Activated CD8-positive, alpha-beta memory T cell treated with anti-CD3 and anti-CD28 coated beads for 4 hours (primary cell): ENCODE data around the gene RFXANK.
"Not testable (repeated sequence)": the region's sequence is repeated elsewhere in the genome, so short reads cannot be mapped to it uniquely, and the experiment has no call there.

Experiments used
- DNase-seq, 2 donors: peaks; one replicate each; pipeline ENCODE4 v3.0.0-alpha.2; 2020; ENCODE audit warnings: low read depth in 2 of 2

RFXANK gene

DNA sequence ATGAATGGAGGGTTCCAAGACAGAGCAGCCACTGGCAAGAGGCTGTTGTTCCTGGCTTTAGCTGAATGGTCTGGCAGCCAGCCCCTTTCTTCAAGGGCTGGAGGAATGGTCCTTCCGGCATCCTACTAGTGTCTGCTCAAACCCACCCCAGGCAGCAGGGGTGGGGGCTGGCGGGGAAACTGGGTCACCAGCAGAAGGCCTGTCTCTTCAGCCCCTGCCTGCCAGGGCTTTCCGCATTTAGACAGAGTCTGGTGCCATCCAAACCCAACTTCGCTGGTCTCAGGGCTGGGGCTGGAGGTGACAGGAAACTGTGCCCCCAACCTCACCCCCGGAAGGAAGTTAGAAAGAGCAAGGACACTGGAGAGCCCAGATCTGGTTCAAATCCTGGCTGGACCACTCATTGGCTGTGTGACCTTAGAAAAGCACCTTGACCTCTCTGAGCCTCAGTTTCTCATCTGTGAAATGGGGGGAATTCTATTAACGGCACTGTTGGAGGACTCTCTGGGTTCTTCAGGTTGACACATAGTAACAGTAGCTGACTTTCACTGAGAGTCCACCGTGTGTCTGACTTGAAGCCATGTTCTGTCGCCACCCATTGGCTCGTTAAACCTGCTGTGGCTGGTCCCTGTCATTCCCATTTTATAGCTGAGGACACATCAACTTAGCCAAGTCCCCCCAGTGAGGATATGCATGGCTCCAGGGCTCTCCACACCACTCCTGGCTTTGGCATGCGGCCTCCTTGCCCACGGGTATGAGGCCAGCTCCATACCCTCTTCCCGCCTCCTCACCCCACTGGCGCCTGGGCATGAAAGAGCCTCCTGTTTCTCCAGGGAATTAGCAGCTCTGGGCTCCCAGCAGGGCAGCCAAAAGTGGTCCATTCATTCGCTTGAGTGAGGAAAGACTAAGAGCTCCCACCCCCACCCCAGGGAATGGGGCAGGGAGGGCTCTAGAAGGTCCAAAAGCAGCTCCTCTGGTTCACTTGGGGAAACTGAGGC, 13.7 kb downstream of the RFXANK start:
- no peak for DNase-seq

DNA sequence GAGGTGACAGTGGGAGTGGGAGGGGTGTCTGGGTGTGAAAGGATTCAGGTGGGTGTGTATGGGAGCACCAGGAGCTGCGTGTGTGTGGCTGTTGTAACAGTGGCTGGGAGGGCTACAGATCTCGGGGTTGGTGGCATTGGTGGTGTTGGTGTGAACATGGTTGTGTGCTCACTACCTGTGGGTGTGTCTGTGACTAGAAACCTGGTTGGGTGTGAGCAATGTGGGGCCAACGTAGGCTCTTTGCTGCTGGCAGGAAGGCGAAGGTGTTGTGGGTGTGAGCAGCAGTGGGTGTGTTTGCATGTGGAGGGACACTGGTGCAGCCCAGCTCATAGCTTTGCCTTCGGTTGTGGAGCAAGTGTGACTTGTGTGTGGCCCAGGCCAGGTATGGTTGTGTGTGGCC, 14.9 kb downstream of the RFXANK start:
- no peak for DNase-seq

DNA sequence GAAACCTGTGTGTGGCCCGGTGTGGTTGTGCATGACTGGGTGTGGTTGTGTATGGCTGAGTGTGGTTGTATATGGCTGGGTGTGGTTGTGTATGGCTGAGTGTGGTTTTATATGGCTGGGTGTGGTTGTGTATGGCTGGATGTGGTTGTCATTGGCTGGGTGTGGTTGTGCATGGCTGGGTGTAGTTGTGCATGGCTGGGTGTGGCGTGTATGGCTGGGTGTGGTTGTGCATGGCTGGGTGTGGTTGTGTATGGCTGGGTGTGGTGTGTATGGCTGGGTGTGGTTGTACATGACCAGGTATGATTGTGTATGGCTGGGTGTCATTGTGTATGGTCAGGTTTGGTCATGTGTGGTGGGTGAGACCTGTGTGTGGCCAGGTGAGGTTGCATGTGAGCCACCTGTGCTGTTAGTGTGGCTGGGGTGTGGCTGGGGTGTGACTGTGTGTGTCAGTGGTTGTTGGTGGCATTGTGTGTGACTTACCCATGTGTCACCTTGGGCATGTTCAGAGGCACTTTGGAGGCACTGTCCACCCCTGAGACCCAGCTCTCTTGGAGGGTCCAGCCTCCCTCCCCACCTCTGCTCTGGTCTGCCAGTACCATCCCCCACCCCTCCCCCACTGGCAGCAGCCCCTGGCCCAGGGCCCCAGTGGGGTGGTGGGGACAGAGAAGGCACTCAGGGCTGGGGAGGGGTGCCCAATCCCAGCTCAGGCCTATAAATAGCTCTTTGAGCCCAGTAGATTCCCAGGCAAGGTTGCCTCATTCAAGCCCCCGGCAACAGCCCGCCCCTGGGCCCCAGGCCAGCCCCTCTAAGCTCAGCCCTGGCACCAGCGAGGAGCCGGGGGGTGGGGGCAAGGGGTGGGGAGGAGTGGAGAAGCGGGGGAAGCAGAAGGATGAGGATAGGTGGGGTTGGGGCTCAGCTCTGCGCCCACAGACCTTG, 15.8 kb downstream of the RFXANK start:
- DNase-seq, result no peak

DNA sequence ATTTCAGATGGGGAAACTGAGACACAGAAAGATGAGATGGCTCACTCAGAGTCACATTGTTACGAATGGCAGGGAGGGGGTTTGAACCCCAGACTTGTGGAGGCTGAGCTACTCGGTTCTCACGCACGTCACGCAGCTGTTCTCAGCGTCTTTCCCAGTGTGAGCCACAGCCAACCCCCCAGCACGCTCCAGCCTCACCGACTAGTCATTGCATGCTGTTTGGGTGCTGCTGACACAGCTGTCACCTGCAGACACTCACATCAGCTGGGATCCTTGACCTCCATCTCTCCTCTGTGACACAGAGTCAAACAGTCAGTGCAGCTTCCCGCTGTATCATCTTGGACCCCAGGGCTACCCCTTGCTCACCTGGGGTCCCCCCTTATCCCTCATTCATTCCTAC, 17.3 kb downstream of the RFXANK start:
- DNase-seq, result no peak

DNA sequence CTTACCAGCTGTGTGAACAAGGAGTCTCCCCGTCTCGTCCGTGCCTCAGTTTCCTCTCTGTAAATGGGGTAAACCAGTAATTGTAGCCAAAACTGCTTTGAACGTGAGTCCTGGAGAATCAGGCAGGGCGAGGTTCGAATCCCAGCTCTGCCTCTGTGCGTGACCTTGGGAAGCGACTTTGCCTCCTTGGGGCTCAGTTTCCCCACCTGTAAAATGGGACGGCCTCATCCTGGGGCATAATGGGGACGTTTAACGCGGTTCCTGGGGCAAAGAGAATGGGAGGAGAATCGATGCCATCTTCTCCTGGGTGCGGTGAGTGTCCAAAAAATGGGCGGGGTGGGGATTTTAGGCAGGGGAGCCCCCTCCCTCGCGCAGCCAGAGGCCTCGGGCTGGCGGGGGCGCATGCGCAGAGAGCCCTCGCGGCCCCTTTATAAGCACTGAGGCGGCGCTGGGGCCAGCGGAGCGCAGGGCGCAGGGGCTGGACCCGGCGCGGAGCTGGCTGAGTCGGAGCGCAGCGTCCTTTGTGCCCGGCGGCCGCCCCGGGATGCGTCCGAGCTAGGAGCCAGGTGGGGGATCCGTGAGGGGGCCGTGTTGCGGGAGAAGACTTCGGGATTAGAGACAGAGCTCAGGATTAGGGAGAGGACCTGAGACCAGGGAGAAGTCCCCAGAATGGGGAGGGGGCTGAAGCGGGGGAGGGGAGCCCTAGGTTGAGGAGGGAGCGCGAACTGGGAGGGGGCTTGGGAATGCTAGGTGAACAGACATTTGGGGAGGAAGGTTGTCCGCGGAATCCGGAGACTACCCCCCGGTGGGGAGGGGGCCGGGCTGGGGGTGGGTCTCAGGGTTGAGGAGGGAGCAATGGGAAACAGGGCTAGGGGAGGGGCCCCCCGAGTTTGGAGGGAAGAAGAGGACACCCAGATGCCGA, 19.7 kb downstream of the RFXANK start, which contains the start of gene NCAN:
Gene NCAN (plus strand): TSS at position 460 of the 922 bp plus-strand sequence. CDS start 4,996 bp downstream, outside the sequence.
- no peak for DNase-seq

DNA sequence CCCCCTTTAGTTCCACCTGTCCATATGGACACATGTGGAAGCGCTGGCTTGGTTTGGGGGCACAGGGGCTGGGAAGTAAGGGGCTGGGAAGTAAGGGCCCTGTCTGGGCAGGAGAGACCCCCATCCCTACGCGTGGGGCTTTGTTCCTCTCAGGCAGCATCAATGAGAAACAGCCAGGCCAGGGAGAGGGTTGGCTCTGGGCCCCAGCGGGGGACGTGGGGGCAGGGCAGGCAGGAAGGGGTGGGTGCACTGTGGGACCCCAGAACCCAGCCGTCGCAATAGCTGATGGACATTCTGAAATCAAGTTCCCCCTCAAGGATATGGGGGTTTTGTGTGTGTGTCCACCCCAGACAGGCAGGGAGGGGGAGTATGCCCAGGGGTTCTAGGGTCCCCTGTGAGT, 20.9 kb downstream of the RFXANK start:
- DNase-seq, result no peak

DNA sequence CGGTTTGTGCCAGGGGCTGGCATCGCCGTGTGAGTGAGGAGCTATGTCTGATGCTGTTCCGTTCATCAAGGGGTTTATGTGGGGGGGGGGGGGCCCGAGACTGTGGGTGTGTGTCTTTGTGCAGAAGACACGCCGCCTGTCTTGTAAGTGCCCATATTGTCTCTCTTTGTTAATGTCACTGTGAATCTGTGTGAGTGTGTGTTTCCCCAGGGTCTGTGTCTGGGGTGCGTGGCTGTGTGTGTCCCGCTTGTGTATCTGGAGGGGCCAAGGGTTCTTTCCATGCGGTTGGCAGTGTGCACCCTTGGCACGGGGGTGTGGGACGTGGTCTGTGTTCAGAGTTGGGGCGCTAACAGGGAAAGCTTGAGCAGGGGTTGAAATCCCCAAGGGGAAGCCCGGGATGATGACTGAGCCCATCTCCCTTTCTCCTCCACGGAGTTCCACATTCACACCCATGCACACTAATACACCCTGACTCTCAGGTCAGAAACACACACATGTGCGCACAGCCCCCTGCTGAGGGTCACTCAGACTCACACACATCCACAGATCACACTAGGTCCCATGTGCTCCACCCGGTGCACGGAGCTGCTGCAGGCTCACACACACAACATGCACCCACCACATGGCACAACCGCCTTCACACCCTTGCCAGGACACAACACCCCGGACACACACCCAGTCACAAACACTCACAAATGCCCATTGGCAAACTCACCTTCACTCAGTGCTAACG, 21.5 kb downstream of the RFXANK start:
- DNase-seq, result no peak

DNA sequence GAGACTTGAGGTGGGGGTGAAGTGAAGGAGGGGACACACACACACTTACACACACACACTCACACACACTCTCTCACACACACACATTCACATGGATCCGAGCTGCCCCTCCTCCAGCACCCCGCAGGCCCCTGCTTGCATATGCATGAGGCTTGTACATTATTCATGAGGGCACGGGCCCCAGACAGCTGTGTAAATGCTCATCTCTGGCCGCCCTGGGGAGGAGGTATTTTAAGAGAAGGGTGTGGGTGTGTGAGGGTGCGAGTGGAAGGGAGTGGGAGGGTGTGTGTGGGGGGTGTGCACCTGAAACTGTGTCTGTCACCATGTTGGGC, 22.1 kb downstream of the RFXANK start:
- no peak for DNase-seq

DNA sequence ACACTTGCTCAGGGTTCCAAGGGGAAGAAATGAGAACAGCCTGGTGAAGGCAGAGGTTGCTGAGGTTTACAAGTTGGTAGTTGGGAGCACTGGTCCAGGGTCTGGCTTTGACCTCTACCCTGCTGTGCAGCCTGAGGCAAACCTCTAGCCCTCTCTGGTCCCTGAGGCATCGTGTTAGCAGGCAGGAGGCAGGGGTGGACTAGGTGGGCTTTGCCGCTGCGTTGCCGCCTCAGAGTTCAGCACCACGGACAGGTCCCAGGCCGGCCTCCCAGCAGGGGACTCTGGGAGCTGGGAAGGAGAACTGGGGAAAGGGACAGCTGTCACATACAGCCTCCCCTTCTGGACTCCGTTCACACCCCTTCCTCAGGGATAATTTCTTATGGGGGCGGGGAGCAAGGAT, 22.8 kb downstream of the RFXANK start:
- no peak for DNase-seq

DNA sequence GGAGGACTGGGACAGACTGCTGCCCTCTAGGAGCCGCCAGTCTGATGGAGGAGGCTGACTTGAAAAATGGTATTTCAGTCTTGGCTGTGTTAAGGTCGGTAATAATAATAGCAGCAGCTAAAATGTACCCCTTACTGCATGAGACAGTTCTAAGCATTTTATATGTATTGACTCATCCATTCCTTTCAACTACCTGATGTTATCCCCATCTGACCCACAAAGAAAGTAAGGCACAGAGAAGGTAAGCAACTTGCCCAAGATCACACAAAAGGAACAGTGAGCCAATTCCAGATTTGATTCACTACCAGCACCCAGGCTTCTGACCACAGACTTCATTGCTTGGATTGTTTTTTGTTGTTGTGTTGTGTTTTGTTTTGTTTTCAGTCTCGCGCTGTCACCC, 23.7 kb downstream of the RFXANK start:
- DNase-seq, result no peak

DNA sequence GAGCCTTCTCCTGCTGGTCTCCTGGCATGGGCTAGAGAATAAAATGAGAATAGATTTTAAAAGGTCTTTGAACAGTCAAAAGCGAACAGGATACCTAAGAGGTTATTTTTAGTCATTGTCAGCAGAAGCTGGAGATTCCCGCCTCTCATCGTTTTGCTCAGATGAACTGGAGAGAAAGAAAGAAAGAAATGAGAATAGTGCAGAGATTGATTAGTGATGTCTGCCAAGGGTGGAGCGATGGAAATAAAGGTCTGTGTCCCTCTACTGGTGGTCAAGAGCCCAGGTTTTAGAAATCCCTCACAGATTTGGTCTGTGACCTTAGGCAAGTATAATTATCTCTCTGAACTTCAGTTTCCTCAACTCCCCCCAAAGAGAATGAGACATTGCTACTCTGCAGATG, 25.0 kb downstream of the RFXANK start:
- no peak for DNase-seq

DNA sequence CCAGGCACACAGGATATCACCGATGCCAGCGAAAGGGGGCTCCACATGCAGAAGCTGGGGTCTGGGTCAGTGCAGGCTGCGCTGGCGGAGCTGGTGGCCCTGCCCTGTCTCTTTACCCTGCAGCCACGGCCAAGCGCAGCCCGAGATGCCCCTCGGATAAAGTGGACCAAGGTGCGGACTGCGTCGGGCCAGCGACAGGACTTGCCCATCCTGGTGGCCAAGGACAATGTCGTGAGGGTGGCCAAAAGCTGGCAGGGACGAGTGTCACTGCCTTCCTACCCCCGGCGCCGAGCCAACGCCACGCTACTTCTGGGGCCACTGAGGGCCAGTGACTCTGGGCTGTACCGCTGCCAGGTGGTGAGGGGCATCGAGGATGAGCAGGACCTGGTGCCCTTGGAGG, 26.9 kb downstream of the RFXANK start:
- DNase-seq, result no peak

DNA sequence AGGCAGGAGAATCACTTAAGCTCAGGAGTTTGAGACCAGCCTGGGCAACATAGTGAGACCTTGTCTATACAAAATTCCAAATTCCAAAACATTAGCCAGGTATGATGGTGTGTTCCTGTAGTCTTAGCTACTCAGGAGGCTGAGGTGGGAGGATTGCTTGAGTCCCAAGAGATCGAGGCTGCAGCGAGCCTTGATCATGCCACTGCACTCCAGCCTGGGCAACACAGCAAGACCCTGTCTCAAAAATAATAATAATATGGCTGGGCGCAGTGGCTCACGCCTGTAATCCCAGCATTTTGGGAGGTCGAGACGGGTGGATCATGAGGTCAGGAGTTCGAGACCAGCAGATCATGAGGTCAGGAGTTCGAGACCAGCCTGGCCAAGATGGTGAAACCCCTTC, 28.9 kb downstream of the RFXANK start:
- not testable (repeated sequence) for DNase-seq

DNA sequence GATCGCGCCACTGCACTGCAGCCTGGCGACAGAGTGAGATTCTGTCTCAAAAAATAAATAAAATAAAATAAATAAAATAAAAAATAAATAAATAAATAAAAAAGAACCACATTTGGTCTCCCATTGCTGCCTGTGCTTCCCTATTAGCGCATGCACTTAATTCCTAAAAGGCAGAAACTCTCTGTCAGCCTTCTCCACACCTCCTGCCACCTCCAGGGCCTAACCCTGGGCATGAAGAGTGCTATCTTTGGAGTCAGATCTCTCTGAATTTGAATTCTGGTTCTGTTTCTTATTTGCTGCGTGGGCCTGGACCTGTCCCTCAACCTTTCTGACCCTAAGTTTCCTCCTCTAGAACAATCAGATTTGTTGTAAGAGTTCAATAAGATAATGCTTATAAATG, 31.0 kb downstream of the RFXANK start:
- DNase-seq, result no peak

DNA sequence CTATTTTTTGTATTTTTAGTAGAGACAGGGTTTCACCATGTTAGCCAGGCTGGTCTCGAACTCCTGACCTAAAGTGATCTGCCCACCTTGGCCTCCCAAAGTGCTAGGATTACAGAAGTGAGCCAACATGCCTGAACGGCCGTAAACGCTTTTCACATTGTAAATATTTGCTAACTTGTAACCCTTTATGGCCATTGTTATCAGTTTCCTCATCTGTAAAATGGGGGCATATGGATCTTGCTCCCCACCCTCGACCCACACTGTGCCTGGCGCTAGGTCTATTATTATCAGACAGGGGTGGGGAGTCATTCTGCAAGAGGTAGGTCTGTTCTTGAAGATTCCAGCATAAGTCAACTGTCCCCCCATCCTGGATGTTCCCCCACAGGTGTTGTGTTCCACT, 31.6 kb downstream of the RFXANK start:
- no peak for DNase-seq

DNA sequence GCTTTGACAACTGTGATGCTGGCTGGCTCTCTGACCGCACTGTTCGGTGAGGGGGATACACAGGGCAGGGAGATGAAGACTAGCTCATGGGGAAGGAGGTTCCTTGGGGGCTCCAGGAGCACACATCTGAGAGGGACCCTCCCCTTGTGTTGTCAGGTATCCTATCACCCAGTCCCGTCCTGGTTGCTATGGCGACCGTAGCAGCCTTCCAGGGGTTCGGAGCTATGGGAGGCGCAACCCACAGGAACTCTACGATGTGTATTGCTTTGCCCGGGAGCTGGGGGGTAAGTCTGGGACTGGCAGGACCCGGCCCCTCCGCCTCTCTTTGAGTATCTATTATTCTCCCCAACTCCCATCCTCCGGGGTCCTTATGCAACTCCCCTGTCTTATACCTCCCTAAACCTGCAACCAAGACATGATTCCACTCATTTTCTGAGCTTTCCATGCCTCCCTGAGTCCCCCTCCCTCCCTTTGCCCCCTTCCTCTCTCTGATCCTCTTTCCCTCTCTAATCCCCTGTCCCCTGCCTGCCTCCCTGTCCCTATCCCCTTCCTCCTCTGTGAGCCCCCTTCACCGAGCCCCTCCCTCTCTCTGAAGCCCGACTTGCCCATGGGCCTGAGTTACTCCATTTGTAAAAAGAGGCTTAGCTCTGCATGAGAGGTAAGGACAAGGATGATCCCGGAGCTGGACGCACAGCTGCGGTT, 32.2 kb downstream of the RFXANK start:
- no peak for DNase-seq

DNA sequence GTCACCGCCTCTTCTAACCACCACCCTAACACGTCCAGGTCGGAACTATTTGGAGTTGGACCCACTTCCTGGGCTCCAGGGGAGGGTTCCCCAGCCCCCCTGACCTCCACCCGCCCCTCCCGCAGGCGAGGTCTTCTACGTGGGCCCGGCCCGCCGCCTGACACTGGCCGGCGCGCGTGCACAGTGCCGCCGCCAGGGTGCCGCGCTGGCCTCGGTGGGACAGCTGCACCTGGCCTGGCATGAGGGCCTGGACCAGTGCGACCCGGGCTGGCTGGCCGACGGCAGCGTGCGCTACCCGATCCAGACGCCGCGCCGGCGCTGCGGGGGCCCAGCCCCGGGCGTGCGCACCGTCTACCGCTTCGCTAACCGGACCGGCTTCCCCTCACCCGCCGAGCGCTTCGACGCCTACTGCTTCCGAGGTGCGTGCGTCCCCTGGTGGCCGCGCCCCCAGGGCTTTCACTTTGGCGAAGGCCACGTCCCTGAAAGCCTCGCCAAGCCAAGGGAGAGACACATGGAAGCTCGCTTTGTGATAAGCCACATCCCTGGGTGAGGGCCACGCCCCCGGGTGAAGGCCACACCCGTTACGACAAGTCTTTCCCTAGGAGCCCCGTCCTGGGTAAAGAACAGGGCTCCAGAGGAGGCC, 32.9 kb downstream of the RFXANK start:
- peak; percentile 50 to 54 for DNase-seq

DNA sequence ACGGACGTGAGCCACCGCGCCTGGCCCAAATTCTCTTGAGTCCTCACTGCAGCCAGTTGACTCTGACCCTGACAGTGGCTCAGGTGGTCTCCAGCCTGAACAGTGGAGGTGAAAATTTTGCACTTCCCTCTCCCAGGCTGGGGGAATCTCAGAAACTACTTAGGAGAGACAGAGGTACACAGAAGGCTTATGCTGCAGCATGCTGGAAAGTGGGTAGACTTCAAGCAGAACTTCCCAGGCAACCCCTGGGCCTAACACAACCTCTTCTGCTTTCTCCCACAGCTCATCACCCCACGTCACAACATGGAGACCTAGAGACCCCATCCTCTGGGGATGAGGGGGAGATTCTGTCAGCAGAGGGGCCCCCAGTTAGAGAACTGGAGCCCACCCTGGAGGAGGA, 34.1 kb downstream of the RFXANK start:
- no peak for DNase-seq

DNA sequence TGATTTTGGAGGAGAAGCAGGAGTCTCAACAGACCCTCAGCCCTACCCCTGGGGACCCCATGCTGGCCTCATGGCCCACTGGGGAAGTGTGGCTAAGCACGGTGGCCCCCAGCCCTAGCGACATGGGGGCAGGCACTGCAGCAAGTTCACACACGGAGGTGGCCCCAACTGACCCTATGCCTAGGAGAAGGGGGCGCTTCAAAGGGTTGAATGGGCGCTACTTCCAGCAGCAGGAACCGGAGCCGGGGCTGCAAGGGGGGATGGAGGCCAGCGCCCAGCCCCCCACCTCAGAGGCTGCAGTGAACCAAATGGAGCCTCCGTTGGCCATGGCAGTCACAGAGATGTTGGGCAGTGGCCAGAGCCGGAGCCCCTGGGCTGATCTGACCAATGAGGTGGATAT, 34.6 kb downstream of the RFXANK start:
- DNase-seq, result no peak

DNA sequence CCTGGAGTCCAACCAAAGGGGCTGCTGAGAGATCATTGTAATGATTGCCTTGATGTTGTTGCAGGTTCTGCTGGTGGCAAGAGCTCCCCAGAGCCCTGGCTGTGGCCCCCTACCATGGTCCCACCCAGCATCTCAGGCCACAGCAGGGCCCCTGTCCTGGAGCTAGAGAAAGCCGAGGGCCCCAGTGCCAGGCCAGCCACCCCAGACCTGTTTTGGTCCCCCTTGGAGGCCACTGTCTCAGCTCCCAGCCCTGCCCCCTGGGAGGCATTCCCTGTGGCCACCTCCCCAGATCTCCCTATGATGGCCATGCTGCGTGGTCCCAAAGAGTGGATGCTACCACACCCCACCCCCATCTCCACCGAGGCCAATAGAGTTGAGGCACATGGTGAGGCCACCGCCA, 35.2 kb downstream of the RFXANK start:
- no peak for DNase-seq
